Measurements from ENCODE around the gene SPARCL1.

DNA sequence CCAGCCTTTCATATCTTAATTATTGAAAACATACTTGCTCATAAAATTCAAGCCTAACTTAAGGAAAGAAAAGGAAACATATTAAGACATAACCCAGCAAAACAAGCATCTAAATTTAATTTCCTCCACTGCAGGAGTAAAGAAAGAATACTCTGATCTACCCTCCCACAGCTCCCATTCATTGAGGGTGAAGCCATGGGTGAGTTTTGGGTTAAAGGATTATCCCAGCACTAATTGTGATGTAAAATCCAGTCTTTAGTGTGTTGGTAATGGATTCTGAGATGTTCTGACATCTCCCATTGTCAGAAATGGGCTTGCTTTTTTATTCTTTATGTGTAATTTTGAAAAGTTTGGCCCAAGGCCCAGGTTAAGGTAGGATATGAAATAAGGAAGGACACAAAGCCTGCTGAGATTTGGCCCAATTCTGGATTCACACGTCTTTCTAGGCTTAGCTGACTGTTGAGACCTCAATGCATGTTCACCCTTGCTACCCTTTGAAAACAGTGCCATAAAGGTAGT lies 50.4 kb downstream of the SPARCL1 start:
- TF ChIP-seq BACH1 (IDR thresholded peaks at IDR 0.05; ENCODE audit: borderline replicate concordance) (no peak), CHD1 (IDR thresholded peaks at IDR 0.05; ENCODE audit: low read depth, low read length) (no peak), EZH2 (IDR thresholded peaks at IDR 0.05; ENCODE audit: borderline replicate concordance, control insufficient read depth, low read depth, low read length) (no peak), CBFB (IDR thresholded peaks at IDR 0.05; ENCODE audit: low read depth) (no peak), MYC (IDR thresholded peaks at IDR 0.05; ENCODE audit: insufficient read depth, insufficient read length, insufficient replicate concordance, low read length, severe bottlenecking) (no peak), SMC3 (IDR thresholded peaks at IDR 0.05; ENCODE audit: borderline replicate concordance, low read length) (no peak), CHD4 (IDR thresholded peaks at IDR 0.05) (no peak), MTA3 (IDR thresholded peaks at IDR 0.05; ENCODE audit: borderline replicate concordance, low read length) (no peak), ZNF384 (IDR thresholded peaks at IDR 0.05; ENCODE audit: borderline replicate concordance, low read depth, low read length) (no peak), JUND (IDR thresholded peaks at IDR 0.05; ENCODE audit: low read depth, low read length) (no peak), RAD21 (IDR thresholded peaks at IDR 0.05; ENCODE audit: insufficient read depth, low read depth, low read length) (no peak)
- TF ChIP-seq, protein P1, sequence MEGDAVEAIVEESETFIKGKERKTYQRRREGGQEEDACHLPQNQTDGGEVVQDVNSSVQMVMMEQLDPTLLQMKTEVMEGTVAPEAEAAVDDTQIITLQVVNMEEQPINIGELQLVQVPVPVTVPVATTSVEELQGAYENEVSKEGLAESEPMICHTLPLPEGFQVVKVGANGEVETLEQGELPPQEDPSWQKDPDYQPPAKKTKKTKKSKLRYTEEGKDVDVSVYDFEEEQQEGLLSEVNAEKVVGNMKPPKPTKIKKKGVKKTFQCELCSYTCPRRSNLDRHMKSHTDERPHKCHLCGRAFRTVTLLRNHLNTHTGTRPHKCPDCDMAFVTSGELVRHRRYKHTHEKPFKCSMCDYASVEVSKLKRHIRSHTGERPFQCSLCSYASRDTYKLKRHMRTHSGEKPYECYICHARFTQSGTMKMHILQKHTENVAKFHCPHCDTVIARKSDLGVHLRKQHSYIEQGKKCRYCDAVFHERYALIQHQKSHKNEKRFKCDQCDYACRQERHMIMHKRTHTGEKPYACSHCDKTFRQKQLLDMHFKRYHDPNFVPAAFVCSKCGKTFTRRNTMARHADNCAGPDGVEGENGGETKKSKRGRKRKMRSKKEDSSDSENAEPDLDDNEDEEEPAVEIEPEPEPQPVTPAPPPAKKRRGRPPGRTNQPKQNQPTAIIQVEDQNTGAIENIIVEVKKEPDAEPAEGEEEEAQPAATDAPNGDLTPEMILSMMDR (IDR thresholded peaks at IDR 0.05 in 2 of 3, conservative IDR thresholded peaks at IDR 0.05 in 1 of 3; ENCODE audit: control insufficient read depth in 2 of 3, extremely low read depth in 1 of 3, insufficient read depth in 1 of 3, low read depth in 3 of 3, low read length in 3 of 3) = no peak
- TF ChIP-seq, protein P2, sequence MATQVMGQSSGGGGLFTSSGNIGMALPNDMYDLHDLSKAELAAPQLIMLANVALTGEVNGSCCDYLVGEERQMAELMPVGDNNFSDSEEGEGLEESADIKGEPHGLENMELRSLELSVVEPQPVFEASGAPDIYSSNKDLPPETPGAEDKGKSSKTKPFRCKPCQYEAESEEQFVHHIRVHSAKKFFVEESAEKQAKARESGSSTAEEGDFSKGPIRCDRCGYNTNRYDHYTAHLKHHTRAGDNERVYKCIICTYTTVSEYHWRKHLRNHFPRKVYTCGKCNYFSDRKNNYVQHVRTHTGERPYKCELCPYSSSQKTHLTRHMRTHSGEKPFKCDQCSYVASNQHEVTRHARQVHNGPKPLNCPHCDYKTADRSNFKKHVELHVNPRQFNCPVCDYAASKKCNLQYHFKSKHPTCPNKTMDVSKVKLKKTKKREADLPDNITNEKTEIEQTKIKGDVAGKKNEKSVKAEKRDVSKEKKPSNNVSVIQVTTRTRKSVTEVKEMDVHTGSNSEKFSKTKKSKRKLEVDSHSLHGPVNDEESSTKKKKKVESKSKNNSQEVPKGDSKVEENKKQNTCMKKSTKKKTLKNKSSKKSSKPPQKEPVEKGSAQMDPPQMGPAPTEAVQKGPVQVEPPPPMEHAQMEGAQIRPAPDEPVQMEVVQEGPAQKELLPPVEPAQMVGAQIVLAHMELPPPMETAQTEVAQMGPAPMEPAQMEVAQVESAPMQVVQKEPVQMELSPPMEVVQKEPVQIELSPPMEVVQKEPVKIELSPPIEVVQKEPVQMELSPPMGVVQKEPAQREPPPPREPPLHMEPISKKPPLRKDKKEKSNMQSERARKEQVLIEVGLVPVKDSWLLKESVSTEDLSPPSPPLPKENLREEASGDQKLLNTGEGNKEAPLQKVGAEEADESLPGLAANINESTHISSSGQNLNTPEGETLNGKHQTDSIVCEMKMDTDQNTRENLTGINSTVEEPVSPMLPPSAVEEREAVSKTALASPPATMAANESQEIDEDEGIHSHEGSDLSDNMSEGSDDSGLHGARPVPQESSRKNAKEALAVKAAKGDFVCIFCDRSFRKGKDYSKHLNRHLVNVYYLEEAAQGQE (IDR thresholded peaks at IDR 0.05; ENCODE audit: low read depth, low read length) = no peak
- TF ChIP-seq, protein P3, sequence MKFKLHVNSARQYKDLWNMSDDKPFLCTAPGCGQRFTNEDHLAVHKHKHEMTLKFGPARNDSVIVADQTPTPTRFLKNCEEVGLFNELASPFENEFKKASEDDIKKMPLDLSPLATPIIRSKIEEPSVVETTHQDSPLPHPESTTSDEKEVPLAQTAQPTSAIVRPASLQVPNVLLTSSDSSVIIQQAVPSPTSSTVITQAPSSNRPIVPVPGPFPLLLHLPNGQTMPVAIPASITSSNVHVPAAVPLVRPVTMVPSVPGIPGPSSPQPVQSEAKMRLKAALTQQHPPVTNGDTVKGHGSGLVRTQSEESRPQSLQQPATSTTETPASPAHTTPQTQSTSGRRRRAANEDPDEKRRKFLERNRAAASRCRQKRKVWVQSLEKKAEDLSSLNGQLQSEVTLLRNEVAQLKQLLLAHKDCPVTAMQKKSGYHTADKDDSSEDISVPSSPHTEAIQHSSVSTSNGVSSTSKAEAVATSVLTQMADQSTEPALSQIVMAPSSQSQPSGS (IDR thresholded peaks at IDR 0.05; ENCODE audit: low read length) = no peak

Measured in GM12878 (cell line).